Stimulated activated CD4-positive, alpha-beta T cell treated with anti-CD3 and anti-CD28 coated beads, Interleukin-1b, Interleukin-23, amount 100 ng/mL, for 1 hour (primary cell): ENCODE data around the gene MYLK.

ENCODE experiments used
- DNase-seq, 2 donors: peaks; one replicate each; pipeline ENCODE4 v3.0.0-alpha.2; 2020; ENCODE audit warnings: low read depth in 2 of 2

MYLK gene

DNA sequence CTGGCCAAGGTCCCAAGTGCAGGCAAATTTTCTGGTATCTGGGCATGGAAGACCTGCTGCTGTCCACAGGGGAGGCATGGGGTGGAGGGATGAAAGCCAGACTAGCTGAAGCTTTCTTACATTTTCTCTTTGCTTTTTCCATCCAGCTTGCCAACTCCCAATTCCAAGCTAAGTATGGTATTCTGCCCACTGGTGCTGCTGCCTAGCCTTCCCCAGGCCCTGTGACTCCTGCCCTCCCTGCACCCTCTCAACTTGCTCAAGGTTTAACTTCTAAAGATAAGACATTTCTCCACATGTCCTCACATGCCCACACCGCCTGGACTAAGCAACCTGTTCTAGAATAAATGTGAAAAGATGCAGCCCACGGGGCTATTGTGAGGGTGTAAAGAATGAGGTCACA, 239.8 kb downstream of the MYLK start:
- DNase-seq: no peak

DNA sequence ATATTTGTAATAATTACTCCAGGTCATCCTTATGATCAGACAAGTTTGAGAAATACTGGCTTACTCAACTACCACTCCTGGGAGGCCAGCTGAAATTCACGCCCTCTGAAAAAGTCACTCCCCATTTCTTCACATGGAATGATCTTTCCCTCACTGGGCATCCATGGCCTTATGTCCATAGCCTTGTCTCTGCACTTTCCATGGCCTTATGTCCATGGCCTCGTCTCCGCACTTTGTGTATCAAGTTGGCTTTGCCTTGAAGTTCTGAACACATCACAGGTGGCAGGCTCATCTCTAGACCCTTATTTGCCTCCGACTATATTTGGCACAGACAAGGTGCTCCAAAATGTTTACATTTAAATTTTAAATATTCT, 241.2 kb downstream of the MYLK start:
- no peak for DNase-seq

DNA sequence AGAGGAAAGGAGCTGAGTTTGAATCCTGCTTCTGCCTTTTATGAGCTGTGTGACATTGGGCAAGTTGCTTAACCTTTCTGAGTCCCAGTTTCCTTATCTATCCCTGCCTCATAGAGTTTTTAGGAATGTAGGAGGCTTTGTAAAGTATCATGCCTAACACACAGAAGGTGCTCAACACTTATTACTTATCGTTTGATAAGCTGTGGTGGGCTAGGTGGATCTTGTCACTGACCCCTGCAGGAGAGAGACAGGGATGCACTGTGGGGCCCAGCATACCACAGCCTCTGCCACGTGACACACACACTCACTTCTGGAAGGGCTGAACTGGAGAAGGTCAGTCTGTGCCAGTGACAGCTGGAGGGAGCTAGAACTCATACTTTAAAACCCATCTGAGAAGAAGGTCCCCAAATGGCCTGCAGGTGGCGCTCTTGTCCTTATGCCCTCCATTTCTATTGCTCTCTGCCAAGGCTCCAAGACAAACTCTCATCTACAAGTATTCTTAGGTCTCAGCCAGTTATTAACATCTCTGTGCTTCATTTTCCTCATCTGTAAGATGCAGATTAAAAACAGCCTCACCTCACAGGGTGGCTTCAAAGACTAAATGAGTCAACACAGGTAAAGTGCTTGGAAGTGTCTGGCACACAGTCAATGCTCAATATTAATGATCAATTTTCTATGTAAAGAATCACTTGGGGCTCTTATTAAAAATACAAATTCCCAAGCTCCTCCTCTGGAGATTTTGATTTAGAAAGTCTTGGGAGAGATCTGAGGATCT, 241.8 kb downstream of the MYLK start:
- DNase-seq: peak in 1 of 2 donors; percentile 6

DNA sequence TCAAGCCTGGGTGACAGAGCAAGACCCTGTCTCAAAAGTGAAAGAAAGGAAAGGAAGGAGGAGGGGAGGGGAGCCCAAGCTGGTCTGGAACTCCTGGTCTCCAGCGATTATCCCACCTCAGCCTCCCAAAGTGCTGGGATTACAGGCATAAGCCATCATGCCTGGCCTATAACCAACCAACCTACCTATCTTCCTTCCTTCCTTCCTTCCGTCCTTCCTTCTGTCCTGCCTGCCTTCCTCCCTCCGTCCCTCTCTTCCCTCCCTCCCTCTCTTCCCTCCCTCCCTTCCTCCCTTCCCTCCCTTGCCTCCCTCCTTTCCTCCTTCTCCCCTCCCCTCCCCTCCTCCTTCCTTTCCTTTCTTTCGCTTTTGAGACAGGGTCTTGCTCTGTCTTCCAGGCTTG, 242.6 kb downstream of the MYLK start:
- DNase-seq: no peak

DNA sequence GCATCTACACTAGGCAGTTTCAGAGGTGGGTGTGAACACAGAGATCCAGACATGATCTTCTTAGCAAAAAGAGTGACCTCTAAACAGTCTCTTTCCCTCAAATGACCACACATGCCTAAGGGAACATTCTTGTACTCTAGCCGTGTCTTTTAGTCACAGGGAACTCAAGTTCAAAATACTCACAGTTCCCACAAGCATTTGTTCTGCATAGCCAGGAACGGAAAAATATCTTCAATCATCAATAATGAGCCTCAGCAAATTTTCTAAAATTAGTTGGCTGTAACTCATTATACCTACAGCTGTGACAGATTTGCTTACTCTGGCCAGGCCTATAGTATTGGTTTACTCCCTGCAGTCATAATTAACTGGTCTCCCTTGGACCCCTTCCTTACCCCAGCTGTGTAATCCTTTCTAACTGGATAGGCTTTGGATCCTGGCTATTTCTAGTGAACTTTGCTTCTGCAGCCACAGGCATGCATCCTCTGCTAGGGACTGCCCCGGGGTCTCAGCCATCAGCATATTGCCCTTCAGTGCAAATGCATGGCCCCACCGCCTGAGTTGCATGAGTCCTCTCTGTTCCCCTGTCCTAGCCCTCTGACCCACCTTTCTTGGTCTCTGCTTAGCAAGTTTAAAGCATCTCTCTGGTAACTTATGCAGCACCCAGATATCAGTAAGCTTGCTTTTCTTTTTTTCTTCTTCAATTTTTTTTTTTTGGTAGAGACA, 243.2 kb downstream of the MYLK start:
- no peak for DNase-seq

DNA sequence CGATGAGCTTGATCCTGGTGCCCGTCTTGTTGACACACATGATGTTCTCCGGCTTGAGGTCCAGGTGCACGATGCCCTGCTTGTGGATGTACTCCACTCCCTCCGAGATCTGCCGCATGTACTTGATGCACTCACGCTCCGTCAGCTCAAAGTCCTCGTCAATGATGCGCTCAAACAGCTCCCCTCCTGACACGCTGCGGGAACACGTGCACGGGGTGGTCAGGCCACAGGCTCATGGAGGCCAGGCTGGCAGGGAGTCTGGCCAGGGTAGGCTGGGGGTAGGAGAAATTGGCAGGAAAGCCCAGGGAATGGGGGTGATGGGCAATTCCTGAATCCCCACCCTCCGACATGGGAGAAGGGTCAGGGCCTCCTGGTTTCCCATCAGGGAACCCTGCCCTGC, 243.8 kb downstream of the MYLK start:
- DNase-seq: no peak

DNA sequence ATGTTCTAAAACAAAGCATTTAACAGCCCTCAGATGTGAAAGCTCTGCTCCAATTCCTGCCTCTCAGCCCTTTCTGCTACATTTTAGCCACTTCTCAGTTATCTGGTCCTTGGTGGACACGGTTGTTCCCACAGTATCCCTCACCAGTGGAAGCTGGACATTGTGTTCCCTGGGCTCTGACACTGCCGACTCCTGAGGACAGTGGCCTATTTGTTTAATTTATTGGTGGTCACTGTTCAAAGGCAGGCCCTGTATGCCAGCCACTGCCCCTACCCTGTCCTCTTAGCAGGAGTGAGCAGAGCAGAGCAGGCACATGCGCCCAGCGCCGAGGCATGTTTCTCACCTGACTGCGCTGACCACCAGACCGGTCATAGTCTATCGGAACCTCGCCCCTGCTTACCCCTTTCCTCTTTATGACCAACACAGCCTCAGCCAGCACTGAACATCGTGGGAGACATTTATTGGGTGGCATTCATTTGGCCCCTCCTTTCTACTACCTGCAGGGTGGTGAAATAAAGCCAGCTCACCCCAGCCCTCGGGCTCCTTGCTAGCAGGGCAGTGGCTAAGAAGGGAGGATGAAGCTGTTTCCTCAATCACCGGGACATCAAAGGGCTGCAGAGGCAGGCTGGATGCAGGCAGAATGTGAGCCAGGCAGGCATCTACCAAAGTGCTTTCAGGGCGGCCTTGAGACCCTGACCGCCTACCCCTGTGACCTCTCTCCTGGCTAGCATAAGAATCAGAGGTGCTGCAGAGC, 245.0 kb downstream of the MYLK start:
- no peak for DNase-seq

DNA sequence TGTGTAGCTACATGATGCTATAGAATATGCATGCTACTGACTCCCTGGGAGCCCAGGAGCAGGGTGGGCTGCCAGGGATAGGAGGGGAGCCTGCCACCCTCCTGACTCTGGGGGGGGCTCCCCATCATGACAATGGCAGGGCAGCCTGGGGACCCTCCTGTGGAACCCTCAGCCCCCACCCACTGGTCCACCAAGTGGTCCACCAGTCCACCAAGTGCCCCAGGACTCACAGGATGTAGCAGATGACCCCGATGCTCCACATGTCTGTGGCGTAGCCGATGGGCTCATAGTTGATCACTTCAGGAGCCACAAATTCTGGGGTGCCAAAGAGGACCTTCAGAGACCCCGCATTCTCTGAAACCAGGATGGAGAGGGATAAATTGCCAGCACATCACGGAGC, 246.3 kb downstream of the MYLK start:
- DNase-seq: no peak

DNA sequence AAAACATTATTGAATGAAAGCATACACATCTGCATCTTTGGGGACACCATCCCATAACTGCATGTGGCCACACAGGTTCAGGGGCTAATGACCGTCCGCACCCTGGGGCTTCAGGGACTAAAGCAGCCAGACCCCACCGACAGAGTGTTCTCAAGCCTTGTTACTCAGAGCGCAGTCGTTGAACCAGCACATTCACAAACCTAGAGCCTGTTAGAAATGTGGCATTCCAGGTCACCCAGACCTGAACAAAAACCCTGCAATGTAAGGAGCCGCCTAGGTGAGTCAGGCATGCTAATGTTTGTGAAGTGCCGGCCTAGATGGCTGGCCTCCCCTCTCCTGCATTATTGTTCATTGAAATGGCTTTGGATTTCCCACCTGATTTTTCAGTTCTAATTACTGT, 247.0 kb downstream of the MYLK start:
- DNase-seq: no peak

DNA sequence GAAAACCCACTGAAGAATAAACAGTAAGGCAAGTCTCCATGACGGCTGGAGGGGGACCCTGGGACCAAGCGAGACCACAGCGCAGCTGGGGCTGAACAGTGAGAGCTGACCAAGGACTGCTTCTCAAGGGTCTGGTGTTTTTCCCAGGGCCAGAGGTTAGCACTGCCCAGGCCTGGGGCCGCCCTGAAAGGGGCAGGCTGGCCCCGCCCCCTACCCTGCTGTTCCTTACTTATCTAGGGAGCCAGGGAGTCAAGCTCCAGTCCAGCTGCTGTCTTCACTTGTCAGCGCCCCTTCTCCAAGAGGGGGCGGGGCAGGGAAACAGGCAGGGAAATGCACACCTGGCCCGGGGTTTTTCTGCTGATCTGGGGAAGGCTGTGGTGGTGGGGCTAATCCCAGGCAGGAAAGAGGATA, 247.7 kb downstream of the MYLK start:
- DNase-seq: no peak

DNA sequence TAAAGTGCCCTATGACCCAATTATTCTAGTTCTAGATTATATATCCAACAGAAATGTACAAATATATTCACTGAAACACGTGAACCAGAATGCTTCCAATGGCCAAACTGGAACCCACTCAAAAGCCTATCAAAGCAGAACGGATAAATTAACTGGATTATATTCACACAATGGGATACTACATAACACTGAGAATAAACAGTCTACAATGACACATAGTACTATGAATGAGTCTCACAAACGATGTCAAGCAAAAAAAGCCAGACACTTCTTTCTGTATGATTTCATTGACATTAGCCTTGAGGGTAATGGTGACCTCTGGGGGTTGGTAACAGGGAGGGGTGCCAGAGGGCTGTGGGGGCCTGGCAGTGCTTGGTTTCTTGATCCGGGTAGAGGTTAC, 248.4 kb downstream of the MYLK start:
- no peak for DNase-seq

DNA sequence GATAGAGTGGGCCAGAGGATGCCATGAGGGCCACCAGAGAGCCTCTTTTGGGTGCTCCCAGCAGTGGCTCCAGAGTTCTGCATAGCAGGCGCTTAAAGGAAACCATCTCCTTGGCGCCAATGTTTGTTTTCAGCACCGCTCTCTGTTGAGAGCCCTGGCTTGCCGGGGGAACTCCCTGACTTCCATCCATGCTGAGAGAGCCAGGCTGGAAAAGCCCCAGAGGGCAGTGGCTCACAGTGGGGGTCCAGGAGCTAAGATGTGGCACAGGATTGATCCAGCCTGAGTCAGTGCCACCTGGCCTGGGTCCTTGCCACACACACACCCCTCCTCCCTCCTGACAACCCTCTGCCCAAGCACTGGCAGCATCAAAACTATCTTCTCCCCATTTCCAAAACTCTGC, 248.9 kb downstream of the MYLK start:
- no peak for DNase-seq

DNA sequence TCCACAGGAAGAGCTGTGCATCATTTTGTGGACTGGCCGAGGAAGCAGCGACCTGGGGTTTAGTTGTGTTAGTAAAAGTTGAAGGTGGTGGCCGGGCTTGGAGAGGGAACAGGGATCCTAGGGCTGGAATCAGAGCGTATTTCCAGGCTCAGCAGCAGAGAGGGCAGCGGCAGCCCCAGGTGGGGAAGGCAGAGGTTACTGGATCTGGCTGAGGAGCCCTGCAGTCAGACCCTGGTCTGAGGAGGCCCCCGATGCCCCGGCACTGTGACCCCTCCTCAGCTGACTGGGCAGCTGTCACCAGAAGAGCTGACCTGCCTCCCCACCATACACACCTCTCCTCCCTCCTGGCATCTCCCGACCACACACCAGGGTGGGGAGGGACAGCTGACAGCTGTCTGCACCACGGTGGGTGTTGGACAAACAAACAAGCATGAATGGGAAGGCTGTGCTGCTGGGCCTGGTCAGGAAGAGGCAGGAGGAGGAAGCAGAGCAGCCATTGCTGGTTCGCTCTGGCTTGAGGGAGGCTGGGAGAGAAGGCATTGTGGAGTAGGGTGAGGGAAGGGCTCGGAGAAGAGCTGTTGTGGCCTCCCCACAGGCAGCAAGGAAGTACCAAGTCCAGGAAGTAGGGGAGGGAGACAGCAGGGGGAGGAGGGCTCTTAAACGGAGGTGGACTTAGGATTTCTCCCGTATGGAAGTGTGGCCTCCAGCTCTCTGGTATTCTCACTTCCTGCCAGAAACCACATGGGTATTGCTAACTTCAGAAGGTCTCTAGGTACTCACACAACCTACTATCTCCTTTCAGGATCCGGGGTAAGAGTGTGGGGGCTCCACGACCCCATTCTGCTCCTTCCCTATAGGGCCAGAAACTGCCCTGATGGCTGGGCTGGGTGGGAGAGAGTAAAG, 249.7 kb downstream of the MYLK start:
- no peak for DNase-seq

DNA sequence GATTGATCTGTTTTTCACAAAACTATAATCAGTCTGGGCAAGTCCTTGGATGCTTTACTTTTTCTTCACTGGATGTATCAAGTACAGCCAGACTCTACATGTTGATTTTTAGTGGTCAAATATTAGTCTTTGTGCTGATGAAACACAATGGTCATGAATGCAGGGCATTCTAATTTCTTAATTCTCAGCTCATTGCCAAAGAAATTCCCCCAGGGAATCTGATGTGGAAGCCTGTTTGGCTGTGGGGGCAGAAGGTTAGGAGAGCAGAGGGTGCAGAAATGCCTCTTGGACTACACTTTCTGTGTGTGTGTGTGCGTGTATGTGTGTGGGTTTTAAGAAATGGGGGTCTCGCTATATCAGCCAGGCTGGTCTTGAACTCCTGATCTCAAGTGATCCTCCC, 250.6 kb downstream of the MYLK start:
- DNase-seq: no peak

DNA sequence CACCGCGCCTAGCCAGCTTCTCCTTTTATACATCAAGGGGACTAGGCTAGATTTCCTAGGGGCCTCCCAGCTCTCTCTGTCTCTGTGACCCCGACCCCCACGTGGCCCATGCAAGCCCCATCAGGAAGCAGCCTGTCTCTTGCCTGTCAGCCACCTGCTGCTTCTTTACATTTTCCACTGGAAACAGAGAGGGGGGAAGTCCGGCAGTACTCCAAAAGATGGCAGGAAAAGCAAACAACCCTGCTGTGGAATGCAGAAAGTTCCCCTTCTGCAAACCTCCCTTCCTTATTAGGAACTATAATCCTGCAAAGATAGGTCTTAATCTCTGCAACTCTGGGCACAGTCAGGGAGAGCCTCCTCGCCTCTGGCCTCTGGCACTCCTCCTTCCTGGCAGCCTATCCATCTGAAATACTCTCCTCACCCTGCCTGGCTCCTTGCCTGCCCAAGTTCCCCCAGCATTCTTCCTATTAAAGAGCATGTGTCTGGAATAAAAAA, 251.9 kb downstream of the MYLK start:
- no peak for DNase-seq

DNA sequence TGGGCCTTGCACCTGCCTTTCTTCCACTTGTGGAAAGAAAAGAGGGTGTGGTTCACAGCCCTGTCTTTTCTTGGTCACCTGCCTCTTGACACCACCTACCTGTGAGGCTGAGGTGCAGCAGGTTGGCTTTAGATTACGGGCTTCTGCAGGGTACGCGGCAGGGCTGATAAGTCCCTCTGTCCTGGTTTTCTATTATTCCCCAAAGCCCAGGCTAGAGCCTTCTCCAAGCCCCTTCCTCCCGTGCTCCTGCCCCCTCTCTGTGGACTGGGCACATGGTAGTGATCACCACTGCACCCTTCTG, 254.4 kb downstream of the MYLK start:
- no peak for DNase-seq

DNA sequence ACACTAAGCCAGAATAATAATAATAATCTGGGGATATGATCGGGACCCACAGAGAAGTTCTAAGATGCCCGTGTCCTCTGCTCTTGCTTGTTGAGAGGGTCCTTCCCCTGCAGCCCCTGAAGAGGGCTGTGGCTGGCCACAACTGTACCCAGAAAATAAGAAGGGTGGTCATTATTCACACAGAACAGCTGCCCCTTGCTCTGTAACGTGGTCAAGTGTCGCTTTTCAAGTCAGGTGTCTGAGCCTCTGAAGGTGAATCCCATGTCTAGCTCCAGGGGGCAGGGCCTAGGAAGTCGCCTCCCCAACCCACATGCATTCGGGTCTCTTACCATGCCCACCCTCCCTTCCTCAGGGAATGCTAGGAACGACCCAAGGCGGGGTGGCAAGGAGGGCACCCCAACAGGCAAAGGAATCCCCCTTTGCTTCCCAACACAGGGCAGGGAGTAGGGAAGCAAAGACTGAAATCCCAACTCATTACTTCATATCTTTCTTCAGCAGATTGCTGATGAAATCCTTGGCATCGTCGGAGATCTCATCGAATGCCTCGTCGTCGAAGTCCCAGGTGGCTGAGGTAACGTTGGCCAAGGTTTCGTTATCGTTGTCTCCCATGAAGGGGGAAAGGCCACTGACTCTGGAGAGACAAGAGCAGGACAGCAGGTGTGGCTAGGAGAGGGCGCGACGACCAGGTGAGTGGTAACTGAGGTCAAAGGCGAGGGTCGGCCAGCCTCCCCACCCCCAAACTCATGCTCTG, 255.0 kb downstream of the MYLK start:
- DNase-seq: no peak

DNA sequence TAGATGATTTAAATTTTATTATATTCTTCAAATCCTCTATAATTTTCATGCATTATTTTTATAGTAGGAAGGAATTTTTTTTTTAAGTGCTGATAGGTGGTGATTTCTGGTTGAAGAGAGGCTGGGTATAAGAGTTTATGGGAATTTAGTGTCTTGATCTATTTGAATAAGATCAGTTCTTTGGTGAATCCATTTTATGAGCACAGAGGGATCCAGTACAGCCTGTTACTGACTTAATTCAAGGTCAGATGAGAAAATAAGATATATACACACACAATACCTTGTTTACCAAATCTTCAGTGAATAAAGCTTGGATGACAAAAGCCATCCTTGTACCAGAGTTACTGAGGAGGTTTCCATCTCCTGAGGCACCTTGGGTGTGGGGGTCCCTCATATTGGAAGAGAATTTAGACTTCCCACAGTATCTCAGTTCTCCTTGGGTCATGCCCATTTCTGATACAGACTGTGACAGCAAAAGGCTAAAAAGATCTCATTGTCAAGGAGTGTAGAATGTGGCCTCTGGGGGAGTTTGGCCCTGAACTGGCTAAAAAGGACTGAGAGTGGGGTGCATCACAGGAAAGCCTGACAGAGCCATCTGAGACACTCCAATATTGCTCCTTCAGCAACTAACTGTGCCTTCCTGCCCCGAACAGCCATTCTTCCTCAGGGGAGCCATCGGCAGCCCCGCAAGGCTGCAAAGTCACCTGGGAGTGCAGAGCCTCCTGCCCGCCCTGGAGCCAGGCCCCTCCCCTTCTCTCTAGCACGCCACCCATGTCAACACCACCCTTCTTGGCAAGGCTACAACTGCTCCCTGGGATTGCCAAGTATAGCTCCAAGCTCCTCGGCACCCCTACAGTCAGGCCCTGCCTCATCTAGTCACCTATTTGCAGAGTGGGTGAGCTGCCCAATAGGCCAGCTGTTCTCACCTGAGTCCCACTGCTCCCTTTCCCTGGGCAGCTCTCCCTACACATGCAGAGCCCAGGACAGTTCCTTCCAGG, 256.2 kb downstream of the MYLK start:
- DNase-seq: no peak

DNA sequence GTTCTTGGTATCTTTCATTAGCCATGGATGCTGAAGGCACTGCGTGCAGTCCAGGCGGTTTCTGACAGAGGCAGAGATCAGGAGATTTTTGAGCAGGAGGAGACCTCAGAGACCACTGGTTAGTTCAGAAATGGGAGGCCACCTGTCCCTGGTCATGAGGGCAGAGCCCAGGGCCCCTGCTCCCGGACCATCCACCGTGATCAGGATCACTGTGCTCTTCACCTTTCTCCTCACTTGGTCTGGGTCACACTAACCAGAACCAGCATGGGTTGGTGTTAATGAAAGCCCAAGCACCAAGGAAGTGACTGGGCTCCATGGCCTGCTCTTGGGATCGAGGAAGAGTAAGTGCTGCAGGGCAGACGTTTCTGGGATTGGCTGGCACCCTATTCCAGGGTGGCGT, 257.3 kb downstream of the MYLK start:
- DNase-seq: no peak

DNA sequence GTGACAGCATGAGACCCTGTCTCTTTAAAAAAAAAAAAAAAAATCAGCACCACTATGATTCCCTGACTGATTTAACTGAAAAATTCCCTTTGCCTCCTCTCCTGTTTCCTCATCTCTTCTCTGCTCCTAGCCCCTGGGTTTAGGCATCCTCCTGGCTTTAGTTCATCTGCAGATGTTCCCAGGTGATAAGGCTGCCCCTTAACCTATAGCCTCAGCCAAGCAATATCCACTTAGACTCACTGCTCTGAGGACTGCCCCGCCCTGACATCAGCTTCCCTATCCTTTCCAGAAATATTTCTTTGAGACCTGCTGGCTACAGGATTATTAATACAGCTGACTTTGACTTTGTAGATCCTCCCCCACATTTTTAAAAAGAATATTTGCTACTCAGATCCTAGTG, 259.8 kb downstream of the MYLK start:
- no peak for DNase-seq
